OCI-LY7 (cell line): ENCODE results near the gene IDUA. TPM values are rescaled to one million over a fixed set of nuclear protein-coding genes. Genes with fewer than 3 reads are reported as not detected.

ENCODE experiments used
- BruUV-seq: library from RNA; stranded (reverse); fragments of 400-500 nt; replicated peaks from 2 replicates; lab custom pipeline; 2021; lab: Mats Ljungman, UMichigan
- CTCF ChIA-PET: fragments of 300-600 bp; sonication (Branson Sonifier 250); formaldehyde crosslinking; loops from one replicate; lab custom pipeline; 2022; ENCODE audit warnings: antibody characterized with exemption; ENCODE audit not compliant: unreplicated experiment; lab: Charles Lee
- POLR2A ChIA-PET: fragments of 300-600 bp; sonication (Branson Sonifier 250); formaldehyde crosslinking; loops from one replicate; lab custom pipeline; 2022; ENCODE audit warnings: antibody characterized with exemption; lab: Charles Lee
- DNase-seq: peaks from one replicate; pipeline ENCODE4 v3.0.0-alpha.2; 2015; ENCODE audit warnings: low spot score
- H2AFZ ChIP-seq: fragments of 200-600 bp; sonication (generic), shearing (Covaris generic); 2 replicates; pipeline ENCODE4 v1.6.1; 2014; ENCODE audit warnings: mild to moderate bottlenecking, antibody characterized with exemption, low read length, moderate library complexity
- H3K27ac ChIP-seq: fragments of 200-600 bp; sonication (generic); 2 replicates; pipeline ENCODE4 v1.5.1; 2014; ENCODE audit warnings: mixed run types, low read depth, mild to moderate bottlenecking, moderate library complexity, low read length, inconsistent platforms; ENCODE audit not compliant: poor library complexity, severe bottlenecking
- H3K36me3 ChIP-seq: fragments of 200-600 bp; sonication (generic); 2 replicates; pipeline ENCODE4 v1.6.1; 2014; ENCODE audit warnings: mild to moderate bottlenecking, antibody characterized with exemption, low read length, moderate library complexity, mixed read lengths; ENCODE audit not compliant: insufficient read depth
- H3K4me1 ChIP-seq: fragments of 200-600 bp; sonication (generic); 2 replicates; pipeline ENCODE4 v1.5.1; 2014; ENCODE audit warnings: mild to moderate bottlenecking, low read length; ENCODE audit not compliant: insufficient read depth, poor library complexity, severe bottlenecking
- H3K4me2 ChIP-seq: fragments of 200-600 bp; sonication (generic); 2 replicates; pipeline ENCODE4 v1.6.1; 2014; ENCODE audit warnings: mild to moderate bottlenecking, low read length
- H3K4me3 ChIP-seq: fragments of 200-600 bp; sonication (generic); 2 replicates; pipeline ENCODE4 v1.5.1; 2014; ENCODE audit warnings: mild to moderate bottlenecking, low read depth, low read length; ENCODE audit not compliant: poor library complexity, severe bottlenecking
- H3K79me2 ChIP-seq: fragments of 200-600 bp; sonication (generic); 2 replicates; pipeline ENCODE4 v1.6.1; 2016; ENCODE audit warnings: low read depth, mild to moderate bottlenecking, low read length, moderate library complexity, mixed read lengths; ENCODE audit not compliant: insufficient read depth
- H3K9me2 ChIP-seq: fragments of 200-600 bp; sonication (generic); 2 replicates; pipeline ENCODE4 v1.6.1; 2016; ENCODE audit warnings: mild to moderate bottlenecking, low read length, mixed read lengths; ENCODE audit not compliant: insufficient read depth
- H3K9me3 ChIP-seq: fragments of 200-600 bp; sonication (generic); 2 replicates; pipeline ENCODE4 v1.6.1; 2014; ENCODE audit warnings: mild to moderate bottlenecking, mixed run types, low read length, mixed read lengths
- H4K20me1 ChIP-seq: fragments of 200-600 bp; sonication (generic); 2 replicates; pipeline ENCODE4 v1.6.1; 2014; ENCODE audit warnings: mild to moderate bottlenecking, antibody characterized with exemption, low read length, moderate library complexity, mixed read lengths; ENCODE audit not compliant: insufficient read depth
- CTCF ChIP-seq: fragments of 200-600 bp; sonication (generic); conservative IDR thresholded peaks from 2 replicates; pipeline ENCODE4 v1.5.1; 2014; ENCODE audit warnings: mild to moderate bottlenecking, antibody characterized with exemption, low read length, moderate library complexity, mixed read lengths
- EZH2phosphoT487 ChIP-seq: fragments of 200-600 bp; sonication (generic); IDR thresholded peaks from 2 replicates; pipeline ENCODE4 v1.6.1; 2018; ENCODE audit warnings: low read depth, borderline replicate concordance, mild to moderate bottlenecking, mixed run types, antibody characterized with exemption, low read length, moderate library complexity, mixed read lengths
- intact Hi-C: fragments of 100-400 bp; cut with micrococcal nuclease; formaldehyde crosslinking; loops from one replicate; pipeline ENCODE4 v1.10.0; 2022; ENCODE audit not compliant: unreplicated experiment
- total RNA-seq, 2 experiments: library from RNA; depleted of rRNA in 1 of 2; stranded (reverse); fragments of >200 nt in 1 of 2; shearing (Covaris generic) in 1 of 2; gene quantifications; 2 replicates each; pipeline ENCODE4 v1.2.3, GENCODE V29; 2014 to 2022

IDUA gene
- total RNA-seq, 2 experiments from 2014 or later = 12.3 to 15.7 TPM

DNA sequence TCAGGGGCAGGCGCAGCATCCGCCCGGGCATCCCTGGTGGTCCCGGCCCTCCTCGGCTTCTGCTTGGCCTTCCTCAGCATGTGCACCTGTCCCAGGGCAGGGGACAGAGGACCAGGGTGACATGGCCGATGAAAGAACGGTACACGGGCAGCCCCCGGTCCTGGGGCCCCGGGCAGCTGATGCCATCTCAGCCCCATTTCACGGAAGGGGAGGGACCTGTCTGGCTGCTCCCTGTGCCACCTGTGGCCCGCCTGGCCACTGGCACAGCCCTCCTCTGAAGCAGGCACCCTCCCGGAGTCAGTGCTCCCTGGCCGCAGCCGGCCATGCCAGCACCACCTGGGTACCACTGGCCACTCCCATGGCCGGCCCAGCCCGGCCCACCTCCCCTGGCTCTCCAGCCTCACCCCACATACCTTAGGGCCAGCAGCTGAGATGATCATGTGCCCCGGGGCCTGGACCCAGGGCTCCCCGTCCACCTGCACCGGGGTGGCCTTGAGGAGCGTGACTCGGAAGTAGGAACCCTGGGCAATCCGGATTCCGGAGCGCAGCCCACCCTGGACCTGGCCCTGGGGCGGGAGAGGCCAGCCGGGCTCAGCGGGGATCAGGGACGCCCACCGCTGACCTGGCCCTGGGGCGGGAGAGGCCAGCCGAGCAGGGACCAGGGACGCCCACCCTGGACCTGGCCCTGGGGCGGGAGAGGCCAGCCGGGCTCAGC lies 26.1 kb upstream of the IDUA start:
- BruUV-seq = no TSS peak

DNA sequence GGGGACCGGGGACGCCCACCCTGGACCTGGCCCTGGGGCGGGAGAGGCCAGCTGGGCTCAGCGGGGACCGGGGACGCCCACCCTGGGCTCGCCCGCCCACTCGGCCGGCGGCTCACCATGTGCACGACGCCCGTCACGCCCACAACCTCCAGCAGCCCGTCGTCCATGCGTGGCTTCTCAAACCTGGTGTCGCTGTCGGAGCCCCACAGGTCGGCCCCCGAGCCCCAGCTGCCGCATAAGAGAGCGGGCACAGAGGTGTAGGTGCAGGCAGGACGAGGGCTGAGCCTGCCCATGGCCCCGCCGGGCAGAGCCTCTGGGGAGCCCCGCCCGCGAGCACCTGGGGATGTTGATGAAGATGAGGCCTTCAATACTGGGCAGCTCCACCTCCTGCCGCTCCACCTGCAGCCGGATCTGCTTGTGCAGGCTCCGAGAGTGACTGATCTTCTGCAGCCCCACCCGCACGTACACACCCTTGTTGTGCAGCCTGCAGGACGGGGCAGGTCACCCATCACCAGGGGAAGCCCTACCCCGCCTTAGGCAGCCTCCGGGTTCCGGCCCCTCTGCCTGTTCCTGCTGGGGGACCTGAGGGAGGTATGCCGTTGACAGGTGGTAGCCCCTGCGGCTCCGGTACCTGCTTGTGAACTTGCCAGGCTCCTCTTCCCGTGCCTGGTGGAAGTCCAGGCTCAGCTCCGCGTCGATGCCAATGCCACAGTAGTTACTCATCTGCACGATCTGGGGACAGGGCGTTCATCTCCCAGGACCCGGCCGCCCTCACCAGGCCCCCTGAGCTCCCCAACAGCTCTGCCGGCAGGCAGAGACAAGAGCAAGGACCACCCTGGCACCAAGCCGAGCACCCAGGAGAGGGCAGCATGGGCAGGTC lies 25.3 kb upstream of the IDUA start:
- Histone ChIP-seq H3K9me3 (no peaks in the 10 kb centered on the region), H3K4me2 (no peak overlapping the region), H3K9me2 (no peaks in the 10 kb centered on the region), H3K4me3 (no peak overlapping the region), H2AFZ (no peak overlapping the region), H3K4me1 (no peaks in the 10 kb centered on the region), H3K79me2 (no peaks in the 10 kb centered on the region), H4K20me1 (no peaks in the 10 kb centered on the region), H3K36me3 (no peaks in the 10 kb centered on the region), H3K27ac (no peak overlapping the region)
- BruUV-seq = no TSS peak
- ChIA-PET CTCF (no interaction called here), POLR2A (no interaction called here)
- no peak for DNase-seq
- intact Hi-C loops = no loop called here
- no peak for TF ChIP-seq EZH2phosphoT487
- TF ChIP-seq CTCF = no peak

More for the DNA sequence above, 26.1 kb upstream of the IDUA start:
- H3K4me2 ChIP-seq = no peak overlapping the region
- no peaks in the 10 kb centered on the region for H3K9me3 ChIP-seq
- no peak overlapping the region for H3K27ac ChIP-seq
- no peaks in the 10 kb centered on the region for H4K20me1 ChIP-seq
- no peaks in the 10 kb centered on the region for H3K9me2 ChIP-seq
- intact Hi-C loops = no loop called here
- H3K36me3 ChIP-seq = no peaks in the 10 kb centered on the region
- no peak overlapping the region for H2AFZ ChIP-seq
- CTCF ChIA-PET = no interaction called here
- no peak for TF ChIP-seq CTCF
- no peak for TF ChIP-seq EZH2phosphoT487
- no peak overlapping the region for H3K4me3 ChIP-seq
- H3K79me2 ChIP-seq = no peaks in the 10 kb centered on the region
- no peaks in the 10 kb centered on the region for H3K4me1 ChIP-seq
- DNase-seq = no peak
- POLR2A ChIA-PET = no interaction called here
